Prostate gland (tissue), 2 donors: Measurements from ENCODE around the gene BMP10.

Source experiments
- POLR2A ChIP-seq: fragments of 450-650 bp; IDR thresholded peaks from one replicate; pipeline ENCODE4 v1.6.1; 2016; ENCODE audit warnings: antibody characterized with exemption, mild to moderate bottlenecking
- TF ChIP-seq, protein P1 (sequence below), 4 experiments: fragments of 200-600 bp in 2 of 4; fragments of 450-650 bp in 2 of 4; sonication (generic) in 2 of 4; IDR thresholded peaks; 1 replicate in 3 of 4; 2 replicates in 1 of 4; pipeline ENCODE4 v1.5.1; 2016 to 2019; ENCODE audit warnings: antibody characterized with exemption in 4 of 4, mild to moderate bottlenecking in 2 of 4, moderate library complexity in 2 of 4

GRCh38 chr2:68853035-68853434 lies 18.2 kb downstream of the BMP10 start:
- TF ChIP-seq POLR2A = no peak
- TF ChIP-seq, protein P1, sequence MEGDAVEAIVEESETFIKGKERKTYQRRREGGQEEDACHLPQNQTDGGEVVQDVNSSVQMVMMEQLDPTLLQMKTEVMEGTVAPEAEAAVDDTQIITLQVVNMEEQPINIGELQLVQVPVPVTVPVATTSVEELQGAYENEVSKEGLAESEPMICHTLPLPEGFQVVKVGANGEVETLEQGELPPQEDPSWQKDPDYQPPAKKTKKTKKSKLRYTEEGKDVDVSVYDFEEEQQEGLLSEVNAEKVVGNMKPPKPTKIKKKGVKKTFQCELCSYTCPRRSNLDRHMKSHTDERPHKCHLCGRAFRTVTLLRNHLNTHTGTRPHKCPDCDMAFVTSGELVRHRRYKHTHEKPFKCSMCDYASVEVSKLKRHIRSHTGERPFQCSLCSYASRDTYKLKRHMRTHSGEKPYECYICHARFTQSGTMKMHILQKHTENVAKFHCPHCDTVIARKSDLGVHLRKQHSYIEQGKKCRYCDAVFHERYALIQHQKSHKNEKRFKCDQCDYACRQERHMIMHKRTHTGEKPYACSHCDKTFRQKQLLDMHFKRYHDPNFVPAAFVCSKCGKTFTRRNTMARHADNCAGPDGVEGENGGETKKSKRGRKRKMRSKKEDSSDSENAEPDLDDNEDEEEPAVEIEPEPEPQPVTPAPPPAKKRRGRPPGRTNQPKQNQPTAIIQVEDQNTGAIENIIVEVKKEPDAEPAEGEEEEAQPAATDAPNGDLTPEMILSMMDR (IDR thresholded peaks at IDR 0.05) = no peak
